ENCODE measurements around the gene FICD. TPM values are rescaled to one million over a fixed set of nuclear protein-coding genes. Genes with fewer than 3 reads are reported as not detected.
"Not testable (repeated sequence)": the region's sequence is repeated elsewhere in the genome, so short reads cannot be mapped to it uniquely, and the experiment has no call there.

Gene FICD
- polyA plus RNA-seq, 1 donor from 2014 or later, result 3.5 TPM

DNA sequence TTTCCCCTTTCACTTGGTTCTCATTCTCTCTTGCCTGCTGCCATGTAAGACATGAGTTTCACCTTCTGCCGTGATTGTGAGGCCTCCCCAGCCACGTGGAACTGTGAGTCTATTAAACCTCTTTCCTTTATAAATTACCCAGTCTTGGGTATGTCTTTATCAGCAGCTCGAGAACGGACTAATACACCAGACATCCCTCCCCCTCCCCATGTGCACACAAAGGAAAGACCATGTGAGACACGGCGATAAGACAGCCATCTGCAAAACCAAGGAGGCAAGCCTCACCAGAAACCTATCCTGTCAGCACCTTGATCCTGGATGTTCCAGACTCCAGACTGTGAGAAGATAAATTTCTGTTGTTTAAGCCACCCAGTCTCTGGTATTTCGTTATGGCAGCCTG is 29.7 kb upstream of the FICD start:
- H3K27me3 Mint-ChIP-seq, result peaks cover 18% of the 10 kb centered on the region
- H3K27ac Mint-ChIP-seq, H3K4me3 Mint-ChIP-seq, H3K36me3 Mint-ChIP-seq, H3K4me1 Mint-ChIP-seq: not testable (repeated sequence)
- peaks cover 2 to 16% (median 14%) of the 10 kb centered on the region in 3 donors for H3K9me3 Mint-ChIP-seq

DNA sequence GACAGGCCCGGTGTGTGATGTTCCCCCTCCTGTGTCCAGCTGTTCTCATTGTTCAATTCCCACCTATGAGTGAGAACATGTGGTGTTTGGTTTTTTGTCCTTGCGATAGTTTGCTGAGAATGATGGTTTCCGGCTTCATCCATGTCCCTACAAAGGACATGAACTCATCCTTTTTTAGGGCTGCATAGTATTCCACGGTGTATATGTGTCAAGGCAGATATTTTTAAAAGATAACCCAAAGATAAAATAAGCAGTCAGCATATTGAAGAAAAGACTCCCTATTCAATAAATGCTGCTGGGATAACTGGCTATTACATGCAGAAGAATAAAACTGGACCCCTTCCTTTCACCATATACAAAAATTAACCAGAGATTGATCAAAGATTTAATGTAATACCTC is 28.0 kb upstream of the FICD start:
- H3K4me3 Mint-ChIP-seq, H3K36me3 Mint-ChIP-seq, H3K4me1 Mint-ChIP-seq, H3K27ac Mint-ChIP-seq: not testable (repeated sequence)
- Mint-ChIP-seq H3K9me3 (peaks cover 2 to 18% (median 14%) of the 10 kb centered on the region in 3 donors), H3K27me3 (peaks cover 11% of the 10 kb centered on the region)

GRCh38 chr12:108491256-108491655 is 23.8 kb upstream of the FICD start:
- Mint-ChIP-seq H3K9me3 (peaks cover 2 to 9% (median 8%) of the 10 kb centered on the region in 3 donors), H3K4me3 (no peak overlapping the region), H3K36me3 (peaks cover 6% of the 10 kb centered on the region), H3K4me1 (no peaks in the 10 kb centered on the region), H3K27ac (no peak overlapping the region), H3K27me3 (peaks cover 28% of the 10 kb centered on the region)

GRCh38 chr12:108495054-108495453 is 20.0 kb upstream of the FICD start:
- H3K9me3 Mint-ChIP-seq, result peaks cover 0 to 2% (median 0%) of the 10 kb centered on the region in 3 donors
- H3K27ac Mint-ChIP-seq, result no peak overlapping the region
- H3K4me1 Mint-ChIP-seq, result peaks cover 0 to 2% (median 0%) of the 10 kb centered on the region in 3 donors
- peaks cover 33% of the 10 kb centered on the region for H3K27me3 Mint-ChIP-seq
- no peaks in the 10 kb centered on the region for H3K36me3 Mint-ChIP-seq
- no peak overlapping the region for H3K4me3 Mint-ChIP-seq

DNA sequence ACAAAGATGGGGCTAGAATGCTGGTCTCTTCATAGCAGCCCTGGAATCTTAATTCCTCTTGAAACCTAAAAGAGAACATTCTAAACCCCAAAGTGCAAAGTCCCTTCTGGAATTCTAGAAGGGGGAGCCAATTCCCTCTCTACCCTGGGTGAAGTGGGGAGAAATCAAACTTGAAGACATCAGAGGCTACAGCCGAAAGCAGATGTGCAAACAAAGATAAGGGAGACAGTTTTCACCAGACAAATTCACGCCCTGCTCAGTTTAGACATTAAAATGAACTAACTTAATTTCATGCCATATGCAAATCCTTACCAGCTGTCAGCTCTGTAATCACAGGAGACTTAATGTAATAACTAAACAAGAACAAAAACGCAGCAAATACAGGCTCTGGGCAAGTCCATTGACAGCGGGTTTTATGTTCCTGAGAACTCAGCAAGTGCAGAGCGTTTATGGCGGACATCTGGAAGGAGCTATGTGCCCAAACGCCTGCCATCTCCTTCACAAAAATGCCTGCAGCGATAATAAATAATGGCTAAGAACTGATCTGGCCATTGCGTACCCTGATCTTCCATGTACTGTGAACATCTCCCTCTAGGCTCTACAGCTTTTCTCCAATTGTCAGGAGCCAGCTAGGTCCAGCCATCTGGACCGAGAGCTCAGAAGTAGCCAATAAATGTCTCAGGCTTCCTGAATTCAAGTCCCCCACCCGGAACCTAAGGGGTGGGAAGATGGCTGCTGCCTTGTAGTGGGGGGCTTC is 19.1 kb upstream of the FICD start:
- no peaks in the 10 kb centered on the region for H3K9me3 Mint-ChIP-seq
- H3K36me3 Mint-ChIP-seq, result no peaks in the 10 kb centered on the region
- no peak overlapping the region for H3K27ac Mint-ChIP-seq
- peaks cover 33% of the 10 kb centered on the region for H3K27me3 Mint-ChIP-seq
- H3K4me1 Mint-ChIP-seq, result peaks cover 0 to 2% (median 0%) of the 10 kb centered on the region in 3 donors
- no peak overlapping the region for H3K4me3 Mint-ChIP-seq

- Mint-ChIP-seq H3K27ac (no peak overlapping the region), H3K4me1 (peaks cover 0 to 2% (median 0%) of the 10 kb centered on the region in 3 donors), H3K27me3 (peaks cover 30% of the 10 kb centered on the region), H3K36me3 (peaks cover 4% of the 10 kb centered on the region), H3K4me3 (no peak overlapping the region), H3K9me3 (peaks cover 4 to 9% (median 6%) of the 10 kb centered on the region in 3 donors)
These were observed 16.9 kb upstream of the FICD start for GRCh38 chr12:108498136-108498535.

DNA sequence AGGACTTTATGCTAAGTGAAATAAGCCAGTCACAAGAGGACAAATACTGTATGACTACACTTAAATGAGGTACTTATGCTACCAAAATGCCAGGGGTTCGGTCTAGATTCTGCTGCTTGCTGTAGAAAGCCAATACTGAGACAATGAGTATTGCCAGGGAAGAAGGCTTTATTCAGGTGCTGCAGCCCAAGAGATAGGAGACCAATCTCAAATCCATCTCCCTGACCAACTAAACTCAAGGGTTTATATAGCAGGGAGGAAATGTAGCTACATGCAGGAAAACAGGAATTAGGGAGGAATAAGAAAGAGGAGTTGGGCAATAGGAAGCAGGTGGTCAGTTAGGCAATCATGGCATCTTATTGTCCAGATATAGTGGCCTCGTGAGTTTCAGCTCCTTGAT is 12.2 kb upstream of the FICD start:
- peaks cover 5% of the 10 kb centered on the region for H3K27me3 Mint-ChIP-seq
- H3K27ac Mint-ChIP-seq, result no peak overlapping the region
- peaks cover 9 to 23% (median 11%) of the 10 kb centered on the region in 3 donors for H3K9me3 Mint-ChIP-seq
- H3K4me1 Mint-ChIP-seq, result peaks cover 0 to 2% (median 0%) of the 10 kb centered on the region in 3 donors
- H3K4me3 Mint-ChIP-seq, result no peak overlapping the region
- peaks cover 4% of the 10 kb centered on the region for H3K36me3 Mint-ChIP-seq

GRCh38 chr12:108505129-108505528 is 9.9 kb upstream of the FICD start:
- no peak overlapping the region for H3K4me3 Mint-ChIP-seq
- H3K4me1 Mint-ChIP-seq, result no peaks in the 10 kb centered on the region
- peaks cover 4% of the 10 kb centered on the region for H3K36me3 Mint-ChIP-seq
- H3K27ac Mint-ChIP-seq, result no peak overlapping the region
- H3K27me3 Mint-ChIP-seq, result no peaks in the 10 kb centered on the region
- H3K9me3 Mint-ChIP-seq, result peaks cover 9 to 23% (median 11%) of the 10 kb centered on the region in 3 donors

GRCh38 chr12:108507971-108508642 is 7.0 kb upstream of the FICD start:
- Mint-ChIP-seq H3K36me3 (no peaks in the 10 kb centered on the region), H3K27ac (no peak overlapping the region), H3K4me3 (peak overlapping the region in 1 of 4 donors; percentile 11), H3K9me3 (peaks cover 5 to 15% (median 7%) of the 10 kb centered on the region in 3 donors), H3K27me3 (no peaks in the 10 kb centered on the region), H3K4me1 (peaks cover 9 to 15% (median 14%) of the 10 kb centered on the region in 3 donors)

- Mint-ChIP-seq H3K4me1 (peaks cover 9 to 15% (median 14%) of the 10 kb centered on the region in 3 donors), H3K27ac (peak overlapping the region in 1 of 3 donors; percentile 49), H3K4me3 (peak overlapping the region in 2 of 4 donors; percentile 18 to 49), H3K9me3 (peaks cover under 1 to 2% (median 2%) of the 10 kb centered on the region in 3 donors), H3K36me3 (no peaks in the 10 kb centered on the region), H3K27me3 (no peaks in the 10 kb centered on the region)
These were observed 5.3 kb upstream of the FICD start for GRCh38 chr12:108509806-108510205.

DNA sequence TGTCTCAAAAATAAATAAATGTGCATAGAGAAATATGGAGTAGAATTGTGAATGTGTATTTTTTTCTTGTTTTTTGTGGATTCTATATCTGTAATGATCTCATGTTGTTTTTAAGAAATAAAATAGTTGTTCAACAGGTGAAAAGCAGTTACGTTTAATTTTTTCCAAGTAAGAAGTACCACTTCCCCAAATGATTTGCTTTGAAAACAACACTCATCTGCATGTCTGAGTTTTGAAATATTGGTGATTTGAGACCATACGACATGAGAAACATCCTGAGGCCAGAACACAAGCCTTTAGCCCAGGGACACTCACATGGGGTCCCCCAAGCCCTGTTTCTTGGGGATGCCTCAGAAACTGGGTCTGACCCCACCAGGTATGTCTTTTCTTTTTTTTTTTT is 4.2 kb upstream of the FICD start:
- no peaks in the 10 kb centered on the region for H3K27me3 Mint-ChIP-seq
- H3K36me3 Mint-ChIP-seq, result no peaks in the 10 kb centered on the region
- H3K4me3 Mint-ChIP-seq, result peak overlapping the region; percentile 78 to 94 (median 90)
- H3K4me1 Mint-ChIP-seq, result peaks cover 12 to 19% (median 15%) of the 10 kb centered on the region in 3 donors
- H3K27ac Mint-ChIP-seq, result peak overlapping the region; percentile 75 to 90 (median 90)
- H3K9me3 Mint-ChIP-seq, result peaks cover 0 to 2% (median 0%) of the 10 kb centered on the region in 3 donors

DNA sequence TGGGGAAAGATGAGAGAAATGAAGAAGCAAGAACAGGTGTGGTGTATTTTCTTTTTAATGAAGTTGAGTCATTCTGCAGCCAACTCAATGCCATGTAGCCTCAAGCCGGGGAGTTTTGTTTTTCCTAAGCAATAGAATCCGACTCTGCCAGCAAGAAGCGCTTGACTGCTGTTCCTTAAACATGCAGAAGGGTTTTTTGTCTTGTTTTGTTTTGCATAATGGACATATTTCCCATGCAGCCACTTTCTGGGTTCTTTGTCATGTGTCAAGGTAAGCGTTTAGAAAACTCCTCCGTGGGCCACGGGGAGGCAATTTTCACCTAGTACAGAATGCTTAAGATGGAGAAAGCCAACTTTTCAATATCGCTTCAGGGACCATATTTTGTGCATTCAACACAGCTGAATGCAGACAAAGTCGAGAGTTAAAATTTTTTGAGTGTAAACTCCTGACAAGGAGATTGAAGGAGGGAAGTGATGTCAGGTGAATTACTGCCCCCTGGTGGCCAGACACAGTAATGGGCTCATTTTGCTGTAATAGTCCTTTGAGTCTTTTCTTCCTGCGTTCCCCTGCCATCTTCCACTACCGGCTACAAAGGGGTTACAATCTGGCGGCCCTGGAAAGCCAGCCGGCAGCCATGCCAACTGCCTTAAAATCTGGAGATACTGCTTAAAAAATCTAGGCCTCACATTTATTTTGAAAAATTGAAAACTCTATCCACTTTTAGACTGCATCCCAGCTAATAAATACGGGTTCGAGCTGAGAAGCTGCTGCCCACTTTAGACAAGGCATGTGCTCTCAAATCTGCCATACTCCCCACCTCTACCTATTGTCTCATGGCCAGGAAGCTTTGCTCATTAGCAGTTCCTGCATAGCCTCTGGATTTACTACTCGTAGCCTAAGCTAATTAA is 3.2 kb upstream of the FICD start:
- H3K27ac Mint-ChIP-seq, result peak overlapping the region; percentile 75 to 90 (median 90)
- no peaks in the 10 kb centered on the region for H3K36me3 Mint-ChIP-seq
- peaks cover 0 to 2% (median 0%) of the 10 kb centered on the region in 3 donors for H3K9me3 Mint-ChIP-seq
- no peaks in the 10 kb centered on the region for H3K27me3 Mint-ChIP-seq
- H3K4me3 Mint-ChIP-seq, result peak overlapping the region; percentile 78 to 94 (median 90)
- H3K4me1 Mint-ChIP-seq, result peaks cover 14 to 24% (median 23%) of the 10 kb centered on the region in 3 donors

- Mint-ChIP-seq H3K27ac (peak overlapping the region; percentile 70 to 96 (median 94)), H3K4me3 (peak overlapping the region; percentile 89 to 98 (median 96)), H3K4me1 (peaks cover 14 to 27% (median 26%) of the 10 kb centered on the region in 3 donors), H3K36me3 (no peaks in the 10 kb centered on the region), H3K9me3 (peaks cover 0 to 2% (median 0%) of the 10 kb centered on the region in 3 donors), H3K27me3 (no peaks in the 10 kb centered on the region)
These were observed 557 bp upstream of the FICD start for GRCh38 chr12:108514468-108514972.

GRCh38 chr12:108515916-108516315 is 839 bp downstream of the FICD start:
- Mint-ChIP-seq H3K27ac (peak overlapping the region; percentile 70 to 96 (median 94)), H3K27me3 (no peaks in the 10 kb centered on the region), H3K4me1 (peaks cover 14 to 26% (median 25%) of the 10 kb centered on the region in 3 donors), H3K36me3 (no peaks in the 10 kb centered on the region), H3K4me3 (peak overlapping the region; percentile 89 to 98 (median 96)), H3K9me3 (peaks cover 0 to 2% (median 0%) of the 10 kb centered on the region in 3 donors)
